ENCODE results near the gene UROC1.

The UROC1 gene

GRCh38 chr3:126488185-126488584, 29.4 kb downstream of the UROC1 start:
- Histone ChIP-seq H3K4me3 (replicated peaks; ENCODE audit: insufficient read depth, low read length) (no peak overlapping the region), H3K27ac (replicated peaks) (no peak overlapping the region), H3K27me3 (ENCODE audit: insufficient read depth, poor library complexity, severe bottlenecking) (no peaks in the 10 kb centered on the region)
- peak in 1 of 2 experiments; percentile 38 for DNase-seq (ENCODE audit: low read depth in 1 of 2, low spot score in 1 of 2)
- TF ChIP-seq POLR2AphosphoS5 (IDR thresholded peaks at IDR 0.05; ENCODE audit: low read depth) (no peak), REST (IDR thresholded peaks at IDR 0.05; ENCODE audit: insufficient replicate concordance, low read depth) (peak; percentile 36)

GRCh38 chr3:126487151-126487771, 30.3 kb downstream of the UROC1 start:
- peak overlapping the region; percentile 58 for H3K27ac ChIP-seq (replicated peaks)
- no peaks in the 10 kb centered on the region for H3K27me3 ChIP-seq (ENCODE audit: insufficient read depth, poor library complexity, severe bottlenecking)
- TF ChIP-seq REST (IDR thresholded peaks at IDR 0.05; ENCODE audit: insufficient replicate concordance, low read depth) (no peak), CTCF (IDR thresholded peaks at IDR 0.05; ENCODE audit: insufficient read depth, low read length) (no peak), SPI1 (IDR thresholded peaks at IDR 0.05; ENCODE audit: borderline replicate concordance, low read depth) (peak; percentile 45; the same call in 1 of the 2 replicates), POLR2AphosphoS5 (IDR thresholded peaks at IDR 0.05; ENCODE audit: low read depth) (no peak)
- DNase-seq (ENCODE audit: low read depth in 1 of 2, low spot score in 1 of 2) = peak in 1 of 2 experiments; percentile 70
- no peak overlapping the region for H3K4me3 ChIP-seq (replicated peaks; ENCODE audit: insufficient read depth, low read length)

GRCh38 chr3:126486360-126486847, 31.2 kb downstream of the UROC1 start:
- no peaks in the 10 kb centered on the region for H3K27me3 ChIP-seq (ENCODE audit: insufficient read depth, poor library complexity, severe bottlenecking)
- H3K4me3 ChIP-seq (replicated peaks; ENCODE audit: insufficient read depth, low read length) = no peak overlapping the region
- H3K27ac ChIP-seq (replicated peaks) = peak overlapping the region; percentile 58; the same call in 1 of the 2 replicates
- no peak for DNase-seq (ENCODE audit: low read depth in 1 of 2, low spot score in 1 of 2)
- TF ChIP-seq GABPA (IDR thresholded peaks at IDR 0.05; ENCODE audit: low read depth) (no peak), POLR2AphosphoS5 (IDR thresholded peaks at IDR 0.05; ENCODE audit: low read depth) (no peak)

- H3K27ac ChIP-seq (replicated peaks) = no peak overlapping the region
- no peak for DNase-seq (ENCODE audit: low read depth in 1 of 2, low spot score in 1 of 2)
- no peak overlapping the region for H3K4me3 ChIP-seq (replicated peaks; ENCODE audit: insufficient read depth, low read length)
- H3K27me3 ChIP-seq (ENCODE audit: insufficient read depth, poor library complexity, severe bottlenecking) = no peaks in the 10 kb centered on the region
- TF ChIP-seq SPI1 (IDR thresholded peaks at IDR 0.05; ENCODE audit: borderline replicate concordance, low read depth) = no peak
- TF ChIP-seq POLR2AphosphoS5 (IDR thresholded peaks at IDR 0.05; ENCODE audit: low read depth) = no peak
- TF ChIP-seq CTCF (IDR thresholded peaks at IDR 0.05; ENCODE audit: insufficient read depth, low read length) = no peak
- TF ChIP-seq REST (IDR thresholded peaks at IDR 0.05; ENCODE audit: insufficient replicate concordance, low read depth) = no peak
Observed at GRCh38 chr3:126485956-126486355, 31.6 kb downstream of the UROC1 start.

All from HL-60 (cell line).